GM10266 (cell line): ENCODE results near the gene UNC80.

Source experiments
- DNase-seq: peaks from one replicate; pipeline ENCODE4 v3.0.0; 2012; ENCODE audit errors: extremely low spot score
- CTCF ChIP-seq: IDR thresholded peaks from 2 replicates; pipeline ENCODE4 v1.5.1; 2012; ENCODE audit warnings: mild to moderate bottlenecking, low read depth; ENCODE audit not compliant: control insufficient read depth, insufficient read depth; ENCODE audit errors: missing control alignments

UNC80 gene

GRCh38 chr2:209875270-209875669 lies 103.6 kb downstream of the UNC80 start:
- TF ChIP-seq CTCF = no peak
- DNase-seq = no peak

- no peak for DNase-seq
- no peak for TF ChIP-seq CTCF
Observed at GRCh38 chr2:209876211-209876610, 104.6 kb downstream of the UNC80 start.

GRCh38 chr2:209878701-209879100 lies 107.1 kb downstream of the UNC80 start:
- no peak for DNase-seq
- TF ChIP-seq CTCF = no peak

GRCh38 chr2:209900638-209901037 lies 129.0 kb downstream of the UNC80 start:
- TF ChIP-seq CTCF = no peak
- no peak for DNase-seq

- no peak for TF ChIP-seq CTCF
- DNase-seq = no peak
Observed at GRCh38 chr2:209901172-209901571, 129.5 kb downstream of the UNC80 start.

GRCh38 chr2:209905691-209906090 lies 134.1 kb downstream of the UNC80 start:
- no peak for TF ChIP-seq CTCF
- no peak for DNase-seq

- DNase-seq = no peak
Observed at GRCh38 chr2:209907746-209908145, 136.1 kb downstream of the UNC80 start.

More at GRCh38 chr2:209907746-209908145, 136.1 kb downstream of the UNC80 start:
- TF ChIP-seq CTCF = no peak
